Measurements from ENCODE around the gene BID. TPM values are rescaled to one million over a fixed set of nuclear protein-coding genes. Genes with fewer than 3 reads are reported as not detected.
"Not testable (repeated sequence)": the region's sequence is repeated elsewhere in the genome, so short reads cannot be mapped to it uniquely, and the experiment has no call there.

The BID gene
- total RNA-seq, 2 donors from 2014 or later, result 20.1 to 24.4 TPM

GRCh38 chr22:17769716-17770082 is 4.6 kb downstream of the BID start:
- no peaks in the 10 kb centered on the region for H3K9me3 ChIP-seq (ENCODE audit: control insufficient read depth, low read length)
- no peak overlapping the region for H3K9ac ChIP-seq (ENCODE audit: extremely low read depth, low read length, poor library complexity, severe bottlenecking)
- TF ChIP-seq, protein P1, sequence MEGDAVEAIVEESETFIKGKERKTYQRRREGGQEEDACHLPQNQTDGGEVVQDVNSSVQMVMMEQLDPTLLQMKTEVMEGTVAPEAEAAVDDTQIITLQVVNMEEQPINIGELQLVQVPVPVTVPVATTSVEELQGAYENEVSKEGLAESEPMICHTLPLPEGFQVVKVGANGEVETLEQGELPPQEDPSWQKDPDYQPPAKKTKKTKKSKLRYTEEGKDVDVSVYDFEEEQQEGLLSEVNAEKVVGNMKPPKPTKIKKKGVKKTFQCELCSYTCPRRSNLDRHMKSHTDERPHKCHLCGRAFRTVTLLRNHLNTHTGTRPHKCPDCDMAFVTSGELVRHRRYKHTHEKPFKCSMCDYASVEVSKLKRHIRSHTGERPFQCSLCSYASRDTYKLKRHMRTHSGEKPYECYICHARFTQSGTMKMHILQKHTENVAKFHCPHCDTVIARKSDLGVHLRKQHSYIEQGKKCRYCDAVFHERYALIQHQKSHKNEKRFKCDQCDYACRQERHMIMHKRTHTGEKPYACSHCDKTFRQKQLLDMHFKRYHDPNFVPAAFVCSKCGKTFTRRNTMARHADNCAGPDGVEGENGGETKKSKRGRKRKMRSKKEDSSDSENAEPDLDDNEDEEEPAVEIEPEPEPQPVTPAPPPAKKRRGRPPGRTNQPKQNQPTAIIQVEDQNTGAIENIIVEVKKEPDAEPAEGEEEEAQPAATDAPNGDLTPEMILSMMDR (conservative IDR thresholded peaks at IDR 0.05), result no peak
- no peak overlapping the region for H3K27ac ChIP-seq (ENCODE audit: low read depth, low read length)
- DNase-seq, result no peak
- Mint-ChIP-seq H3K36me3 (ENCODE audit: low read depth) (no peaks in the 10 kb centered on the region), H3K27ac (no peak overlapping the region), H3K4me3 (no peak overlapping the region), H3K9me3 (no peaks in the 10 kb centered on the region), H3K27me3 (ENCODE audit: insufficient read depth) (peaks cover 11% of the 10 kb centered on the region), H3K4me1 (peaks cover 5% of the 10 kb centered on the region)
- WGBS, 2 experiments (ENCODE audit: insufficient coverage in 1 of 2, insufficient read length in 1 of 2), result 92 to 100% methylated on average over 8 to 9 of the region's 9 CpGs
- no peaks in the 10 kb centered on the region for H3K36me3 ChIP-seq (ENCODE audit: control insufficient read depth, insufficient read depth, low read length)
- H3K27me3 ChIP-seq (ENCODE audit: control insufficient read depth, insufficient read depth, low read length, poor library complexity, severe bottlenecking), result peaks cover 2% of the 10 kb centered on the region
- no peaks in the 10 kb centered on the region for H3K4me1 ChIP-seq (ENCODE audit: control insufficient read depth, insufficient read depth, low read length)
- no peak overlapping the region for H3K4me3 ChIP-seq (ENCODE audit: low read length)

DNA sequence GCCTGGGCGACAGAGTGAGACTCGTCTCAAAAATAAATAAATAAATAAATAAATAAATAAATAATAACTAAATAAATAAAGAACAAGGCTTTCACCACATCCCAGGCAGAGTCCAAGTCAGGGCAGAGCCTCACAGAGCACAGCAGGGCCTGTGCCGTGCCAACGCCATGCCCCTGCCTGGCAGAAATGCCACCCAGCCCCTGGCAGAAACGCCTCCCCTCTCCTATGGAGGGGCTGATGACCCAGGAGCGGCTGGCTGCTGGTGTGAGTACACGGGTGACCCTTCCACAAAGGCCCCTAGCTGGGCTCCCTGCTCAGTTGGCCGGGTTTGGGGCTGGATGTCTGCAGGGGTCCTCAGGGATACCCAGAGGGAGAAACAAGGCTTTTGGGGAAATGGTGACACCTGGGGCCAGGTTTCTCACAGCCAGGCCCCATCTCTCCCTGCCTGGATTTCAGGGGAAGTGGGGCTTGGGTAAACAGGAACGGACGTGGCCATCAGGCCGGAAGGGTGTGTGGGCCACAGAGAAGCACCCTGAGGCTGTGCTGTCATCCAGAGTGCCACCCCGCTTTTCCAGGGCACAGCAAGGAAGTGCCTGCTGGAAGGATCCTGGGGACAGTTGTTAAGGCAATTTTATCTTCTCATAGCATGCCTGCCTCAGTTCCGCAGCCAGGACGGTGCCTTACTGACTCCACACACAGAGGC is 5.1 kb downstream of the BID start:
- TF ChIP-seq, protein P1 (conservative IDR thresholded peaks at IDR 0.05), result no peak

GRCh38 chr22:17767233-17768065 is 6.8 kb downstream of the BID start:
- no peaks in the 10 kb centered on the region for H3K27me3 Mint-ChIP-seq (ENCODE audit: insufficient read depth)
- no peaks in the 10 kb centered on the region for H3K36me3 Mint-ChIP-seq (ENCODE audit: low read depth)
- no peaks in the 10 kb centered on the region for H3K36me3 ChIP-seq (ENCODE audit: control insufficient read depth, insufficient read depth, low read length)
- no peaks in the 10 kb centered on the region for H3K4me1 Mint-ChIP-seq
- H3K4me3 ChIP-seq (ENCODE audit: low read length), result no peak overlapping the region
- no peaks in the 10 kb centered on the region for H3K27me3 ChIP-seq (ENCODE audit: control insufficient read depth, insufficient read depth, low read length, poor library complexity, severe bottlenecking)
- TF ChIP-seq, protein P1 (conservative IDR thresholded peaks at IDR 0.05), result no peak
- H3K4me1 ChIP-seq (ENCODE audit: control insufficient read depth, insufficient read depth, low read length), result no peaks in the 10 kb centered on the region
- no peak overlapping the region for H3K9ac ChIP-seq (ENCODE audit: extremely low read depth, low read length, poor library complexity, severe bottlenecking)
- no peaks in the 10 kb centered on the region for H3K9me3 ChIP-seq (ENCODE audit: control insufficient read depth, low read length)
- H3K27ac ChIP-seq (ENCODE audit: low read depth, low read length), result no peak overlapping the region
- no peak overlapping the region for H3K4me3 Mint-ChIP-seq
- H3K27ac Mint-ChIP-seq, result no peak overlapping the region
- no peaks in the 10 kb centered on the region for H3K9me3 Mint-ChIP-seq
- 95% methylated on average over 10 to 13 of the region's 14 CpGs for WGBS, 2 experiments (ENCODE audit: insufficient coverage in 1 of 2, insufficient read length in 1 of 2)
- no peak for DNase-seq

More for the DNA sequence above, 5.1 kb downstream of the BID start:
- Mint-ChIP-seq H3K4me1 (peaks cover 5% of the 10 kb centered on the region), H3K36me3 (ENCODE audit: low read depth) (no peaks in the 10 kb centered on the region), H3K4me3 (no peak overlapping the region), H3K9me3 (no peaks in the 10 kb centered on the region), H3K27me3 (ENCODE audit: insufficient read depth) (peaks cover 11% of the 10 kb centered on the region), H3K27ac (no peak overlapping the region)
- H3K27ac ChIP-seq (ENCODE audit: low read depth, low read length), result no peak overlapping the region
- H3K9me3 ChIP-seq (ENCODE audit: control insufficient read depth, low read length), result no peaks in the 10 kb centered on the region
- no peaks in the 10 kb centered on the region for H3K36me3 ChIP-seq (ENCODE audit: control insufficient read depth, insufficient read depth, low read length)
- 88 to 89% methylated on average over 6 to 12 of the region's 14 CpGs for WGBS, 2 experiments (ENCODE audit: insufficient coverage in 1 of 2, insufficient read length in 1 of 2)
- no peaks in the 10 kb centered on the region for H3K4me1 ChIP-seq (ENCODE audit: control insufficient read depth, insufficient read depth, low read length)
- DNase-seq, result peak; percentile 33
- H3K4me3 ChIP-seq (ENCODE audit: low read length), result no peak overlapping the region
- H3K9ac ChIP-seq (ENCODE audit: extremely low read depth, low read length, poor library complexity, severe bottlenecking), result no peak overlapping the region
- no peaks in the 10 kb centered on the region for H3K27me3 ChIP-seq (ENCODE audit: control insufficient read depth, insufficient read depth, low read length, poor library complexity, severe bottlenecking)

DNA sequence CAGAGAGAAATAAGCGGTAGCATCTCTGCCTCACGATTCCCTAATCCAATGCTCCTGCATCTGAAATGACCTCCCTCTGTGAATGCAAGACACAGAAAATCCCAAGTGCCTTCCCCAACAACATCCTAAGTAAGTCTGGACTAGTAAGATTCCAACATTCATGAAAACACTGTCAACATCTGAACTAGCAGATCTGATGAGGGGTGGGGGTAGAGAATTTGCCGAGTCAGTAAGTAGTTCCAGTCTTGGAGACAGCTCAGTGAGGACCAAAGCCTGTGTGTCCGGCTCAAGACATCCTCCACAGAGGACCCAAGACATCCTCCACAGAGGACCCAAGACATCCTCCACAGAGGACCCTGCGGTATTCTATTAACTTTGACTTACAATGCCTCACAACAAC is 9.4 kb downstream of the BID start:
- not testable (repeated sequence) for H3K27me3 Mint-ChIP-seq (ENCODE audit: insufficient read depth); H3K9me3 ChIP-seq (ENCODE audit: control insufficient read depth, low read length); H3K27ac Mint-ChIP-seq; DNase-seq; H3K4me1 Mint-ChIP-seq; H3K4me3 Mint-ChIP-seq; H3K4me3 ChIP-seq (ENCODE audit: low read length); H3K27ac ChIP-seq (ENCODE audit: low read depth, low read length); H3K27me3 ChIP-seq (ENCODE audit: control insufficient read depth, insufficient read depth, low read length, poor library complexity, severe bottlenecking); H3K9me3 Mint-ChIP-seq; H3K36me3 ChIP-seq (ENCODE audit: control insufficient read depth, insufficient read depth, low read length); H3K9ac ChIP-seq (ENCODE audit: extremely low read depth, low read length, poor library complexity, severe bottlenecking); H3K36me3 Mint-ChIP-seq (ENCODE audit: low read depth); H3K4me1 ChIP-seq (ENCODE audit: control insufficient read depth, insufficient read depth, low read length)
- WGBS, 2 experiments (ENCODE audit: insufficient coverage in 1 of 2, insufficient read length in 1 of 2), result 83 to 91% methylated on average over 3 to 5 of the region's 5 CpGs
